Mucosa of stomach (tissue), 1 donor: ENCODE results near the gene ANKRD35.
"Not testable (repeated sequence)": the region's sequence is repeated elsewhere in the genome, so short reads cannot be mapped to it uniquely, and the experiment has no call there.

Experiments used
- H3K27me3 ChIP-seq: one replicate; pipeline ENCODE4 v1.7.0; 2013; ENCODE audit warnings: mild to moderate bottlenecking, low read length; ENCODE audit not compliant: control insufficient read depth, insufficient read depth
- H3K36me3 ChIP-seq: one replicate; pipeline ENCODE4 v1.7.0; 2013; ENCODE audit warnings: low read length; ENCODE audit not compliant: control insufficient read depth, insufficient read depth
- H3K4me1 ChIP-seq: one replicate; pipeline ENCODE4 v1.7.0; 2013; ENCODE audit warnings: mild to moderate bottlenecking, low read length; ENCODE audit not compliant: control insufficient read depth, insufficient read depth
- H3K4me3 ChIP-seq: one replicate; pipeline ENCODE4 v1.7.0; 2013; ENCODE audit warnings: low read length
- H3K9ac ChIP-seq: one replicate; pipeline ENCODE4 v1.7.0; 2013; ENCODE audit warnings: mild to moderate bottlenecking, low read length, moderate library complexity
- H3K9me3 ChIP-seq: one replicate; pipeline ENCODE4 v1.7.0; 2013; ENCODE audit warnings: mild to moderate bottlenecking, low read length, moderate library complexity; ENCODE audit not compliant: control insufficient read depth
- donor health status: Pancreatic carcinoma.

The ANKRD35 gene, protein sequence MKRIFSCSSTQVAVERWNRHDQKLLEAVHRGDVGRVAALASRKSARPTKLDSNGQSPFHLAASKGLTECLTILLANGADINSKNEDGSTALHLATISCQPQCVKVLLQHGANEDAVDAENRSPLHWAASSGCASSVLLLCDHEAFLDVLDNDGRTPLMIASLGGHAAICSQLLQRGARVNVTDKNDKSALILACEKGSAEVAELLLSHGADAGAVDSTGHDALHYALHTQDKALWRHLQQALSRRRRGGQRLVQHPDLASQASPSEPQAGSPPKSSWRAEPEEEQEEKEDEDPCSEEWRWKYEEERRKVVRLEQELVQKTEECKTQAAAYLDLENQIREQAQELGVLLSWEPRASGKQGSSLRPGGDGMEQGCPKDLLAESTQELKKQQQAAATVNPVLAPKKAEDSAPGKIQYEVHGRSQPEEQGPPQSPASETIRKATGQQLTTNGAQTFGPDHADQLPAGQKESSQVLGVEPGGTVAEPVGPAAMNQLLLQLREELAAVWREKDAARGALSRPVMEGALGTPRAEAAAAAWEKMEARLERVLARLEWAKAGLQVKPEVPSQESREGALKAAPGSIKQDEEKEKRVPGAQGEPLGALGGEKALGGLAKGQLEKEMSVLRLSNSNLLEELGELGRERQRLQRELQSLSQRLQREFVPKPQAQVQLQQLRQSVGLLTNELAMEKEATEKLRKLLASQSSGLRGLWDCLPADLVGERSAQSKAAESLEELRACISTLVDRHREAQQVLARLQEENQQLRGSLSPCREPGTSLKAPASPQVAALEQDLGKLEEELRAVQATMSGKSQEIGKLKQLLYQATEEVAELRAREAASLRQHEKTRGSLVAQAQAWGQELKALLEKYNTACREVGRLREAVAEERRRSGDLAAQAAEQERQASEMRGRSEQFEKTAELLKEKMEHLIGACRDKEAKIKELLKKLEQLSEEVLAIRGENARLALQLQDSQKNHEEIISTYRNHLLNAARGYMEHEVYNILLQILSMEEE

DNA sequence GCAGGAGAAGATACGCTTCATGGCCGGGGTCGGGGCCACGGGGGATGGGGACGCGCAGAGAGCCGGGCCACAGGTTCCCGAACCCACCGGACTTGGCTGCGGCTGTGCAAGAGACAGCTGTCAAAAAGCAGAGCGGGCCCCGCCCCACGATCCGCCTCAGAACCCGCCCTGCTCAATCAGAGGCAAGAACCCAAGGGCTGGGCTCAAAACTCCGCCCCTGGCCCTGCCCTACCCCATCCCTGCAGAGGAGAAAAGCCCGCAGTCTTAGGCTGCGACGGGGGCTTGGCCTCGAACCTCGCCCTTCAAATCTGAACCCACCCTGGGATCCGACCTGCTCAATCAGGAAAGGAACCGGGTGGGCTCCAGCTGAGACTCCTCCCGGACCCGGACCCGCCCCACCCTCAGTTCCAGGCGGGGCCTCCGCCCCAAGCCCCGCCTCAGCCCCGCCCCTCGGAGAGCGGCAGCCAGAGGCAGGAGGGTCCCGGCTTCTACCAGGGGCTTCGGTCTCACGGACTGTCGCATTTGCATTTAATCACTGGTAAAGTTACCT is at the start of gene ANKRD35:
TSS of gene ANKRD35 (minus strand) at position 129 of the 550 bp plus-strand sequence. CDS start at position 21, 108 bp downstream.
- peak within 1 kb of the TSS; percentile 67 for H3K4me3 ChIP-seq
- no peak within 1 kb of the TSS for H3K9ac ChIP-seq
- no peaks in the 10 kb centered on the region for H3K27me3 ChIP-seq
- H3K4me1 ChIP-seq: peaks cover 23% of the 10 kb centered on the region
- no peaks in the 10 kb centered on the region for H3K9me3 ChIP-seq
- H3K36me3 ChIP-seq: no peaks in the 10 kb centered on the region

DNA sequence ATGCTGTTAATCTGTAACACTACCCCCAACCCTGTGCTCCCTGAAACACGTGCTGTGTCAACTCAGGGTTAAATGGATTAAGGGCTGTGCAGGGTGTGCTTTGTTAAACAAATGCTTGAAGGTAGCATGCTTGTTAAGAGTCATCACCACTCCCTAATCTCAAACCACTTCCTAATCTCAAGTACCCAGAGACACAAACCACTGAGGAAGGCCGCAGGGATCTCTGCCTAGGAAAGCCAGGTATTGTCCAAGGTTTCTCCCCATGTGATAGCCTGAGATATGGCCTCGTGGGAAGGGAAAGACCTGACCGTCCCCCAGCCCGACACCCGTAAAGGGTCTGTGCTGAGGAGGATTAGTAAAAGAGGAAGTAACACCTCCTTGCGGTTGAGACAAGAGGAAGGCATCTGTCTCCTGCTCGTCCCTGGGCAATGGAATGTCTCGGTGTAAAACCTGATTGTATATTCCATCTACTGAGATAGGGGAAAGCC is 46.9 kb upstream of the ANKRD35 start:
- Histone ChIP-seq H3K4me3 (peak overlapping the region; percentile 19), H3K4me1 (peaks cover 25% of the 10 kb centered on the region), H3K9ac (peak overlapping the region; percentile 23)
- H3K36me3 ChIP-seq, H3K27me3 ChIP-seq, H3K9me3 ChIP-seq: not testable (repeated sequence)

DNA sequence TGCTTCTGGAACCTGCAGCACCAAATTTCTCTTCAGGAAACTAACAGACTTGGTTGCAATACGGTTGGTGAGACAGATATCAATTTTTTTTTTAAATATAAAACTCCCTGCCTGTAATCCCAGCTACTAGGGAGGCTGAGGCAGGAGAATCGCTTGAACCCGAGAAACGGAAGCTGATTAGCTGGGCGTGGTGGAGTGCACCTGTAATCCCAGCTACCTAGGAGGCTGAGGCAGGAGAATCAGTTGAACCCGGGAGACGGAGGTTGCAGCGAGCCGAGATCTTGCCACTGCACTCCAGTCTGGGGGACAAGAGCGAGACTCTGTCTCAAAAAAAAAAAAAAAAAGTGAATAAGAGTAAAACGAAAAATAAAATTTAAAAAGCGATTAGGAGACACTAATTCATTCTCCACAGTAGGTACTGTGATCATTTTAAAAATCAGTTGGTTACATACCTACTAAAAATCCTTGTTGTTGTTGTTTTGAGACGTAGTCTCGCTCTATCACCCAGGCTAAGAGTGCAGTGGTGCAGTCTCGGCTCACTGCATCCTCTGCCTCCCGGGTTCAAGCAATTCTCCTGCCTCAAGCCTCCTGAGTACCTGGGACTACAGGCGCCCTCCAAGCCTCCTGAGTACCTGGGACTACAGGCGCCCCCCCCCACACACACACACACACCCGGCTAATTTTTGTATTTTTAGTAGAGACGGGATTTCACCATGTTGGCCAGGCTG is 42.4 kb upstream of the ANKRD35 start:
- no peaks in the 10 kb centered on the region for H3K36me3 ChIP-seq
- no peaks in the 10 kb centered on the region for H3K9me3 ChIP-seq
- H3K4me1 ChIP-seq: peaks cover 15% of the 10 kb centered on the region
- no peaks in the 10 kb centered on the region for H3K27me3 ChIP-seq
- peak overlapping the region; percentile 100 for H3K9ac ChIP-seq
- H3K4me3 ChIP-seq: peak overlapping the region; percentile 92

DNA sequence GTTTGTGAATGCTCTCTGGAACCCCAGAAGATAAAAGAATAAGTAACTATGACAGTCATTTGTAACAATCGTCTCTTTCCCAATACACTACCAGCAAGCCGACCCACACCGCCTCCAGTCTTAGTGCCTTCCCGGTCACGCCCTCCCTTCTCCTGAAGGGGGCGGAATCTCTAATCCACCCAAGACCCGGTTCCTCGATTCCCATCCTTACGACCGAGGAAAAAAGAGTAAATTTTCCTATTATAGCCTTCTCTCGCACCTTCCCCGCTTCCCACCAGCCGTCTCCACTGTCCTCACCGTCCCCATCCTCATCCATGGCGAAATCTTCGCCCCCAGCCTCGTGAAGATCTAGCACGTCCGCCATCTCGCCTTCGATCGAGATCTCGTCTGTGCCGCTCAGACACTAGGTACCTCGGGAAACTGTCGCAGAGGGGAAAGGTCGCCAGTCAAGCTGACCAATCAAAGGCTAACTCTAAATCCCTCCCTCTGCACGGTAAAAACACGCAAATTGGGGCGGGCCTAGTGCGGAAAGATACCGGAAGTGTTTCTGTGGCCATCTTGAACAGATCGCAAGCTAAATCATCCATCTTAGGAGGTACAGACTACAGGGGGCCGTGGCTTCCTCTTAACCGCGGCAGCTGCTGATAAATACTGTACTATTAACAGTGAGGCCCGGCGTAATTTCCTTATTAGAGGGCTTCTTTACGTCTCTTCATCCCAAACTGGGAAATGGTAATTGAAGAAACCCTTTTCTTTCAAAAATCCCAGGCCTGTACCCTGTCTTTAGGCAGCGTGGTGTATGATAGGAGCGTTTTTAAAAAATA is 41.6 kb upstream of the ANKRD35 start, which contains the start of gene RBM8A:
TSS of gene RBM8A (minus strand) at position 422 of the 824 bp plus-strand sequence. CDS start at position 364, 58 bp downstream.
- H3K9ac ChIP-seq: peak within 1 kb of the TSS; percentile 100
- H3K4me3 ChIP-seq: peak within 1 kb of the TSS; percentile 92
- peaks cover 15% of the 10 kb centered on the region for H3K4me1 ChIP-seq
- H3K36me3 ChIP-seq: no peaks in the 10 kb centered on the region
- H3K27me3 ChIP-seq: no peaks in the 10 kb centered on the region
- no peaks in the 10 kb centered on the region for H3K9me3 ChIP-seq

DNA sequence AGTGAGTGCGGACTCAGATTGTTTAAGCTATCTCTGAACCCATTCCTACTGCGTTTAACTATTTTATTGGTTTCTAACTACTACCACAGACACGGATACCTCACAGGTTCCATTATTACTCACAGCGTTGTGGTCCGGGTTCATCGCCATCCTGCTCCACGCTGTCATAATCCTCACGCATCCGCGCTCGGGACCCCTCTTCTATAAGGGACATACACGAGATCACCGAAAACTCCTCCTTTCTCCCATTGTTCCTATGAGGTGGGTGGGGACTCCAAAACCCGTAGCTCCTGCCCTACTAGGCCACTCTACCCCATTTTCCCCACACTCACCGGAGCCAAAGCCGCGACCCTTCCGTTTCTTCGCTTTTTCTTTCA is 41.0 kb upstream of the ANKRD35 start:
- Histone ChIP-seq H3K27me3 (no peaks in the 10 kb centered on the region), H3K4me1 (peaks cover 9% of the 10 kb centered on the region), H3K9ac (peak overlapping the region; percentile 100), H3K4me3 (peak overlapping the region; percentile 92), H3K36me3 (no peaks in the 10 kb centered on the region), H3K9me3 (no peaks in the 10 kb centered on the region)

DNA sequence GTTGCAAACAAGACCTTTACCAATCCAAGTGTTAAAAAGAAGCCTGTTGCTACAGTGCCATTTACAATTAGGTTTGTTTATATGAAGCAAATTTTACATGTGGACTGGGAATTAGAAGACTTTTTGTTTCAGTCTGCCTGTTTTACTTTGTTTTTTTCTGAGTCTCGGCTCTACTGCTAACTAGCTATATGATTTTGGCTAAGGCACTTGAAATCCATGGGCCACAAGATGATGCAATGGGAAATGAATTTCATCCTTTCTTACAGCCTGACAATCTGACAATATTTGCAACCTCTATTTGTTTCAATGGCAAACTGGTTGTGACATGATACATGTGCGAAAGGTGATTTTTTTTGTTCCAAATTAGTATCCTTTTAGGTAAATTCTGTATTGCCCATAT is 36.6 kb upstream of the ANKRD35 start:
- Histone ChIP-seq H3K4me1 (peaks cover 17% of the 10 kb centered on the region), H3K4me3 (no peak overlapping the region), H3K27me3 (no peaks in the 10 kb centered on the region), H3K36me3 (no peaks in the 10 kb centered on the region), H3K9me3 (no peaks in the 10 kb centered on the region), H3K9ac (no peak overlapping the region)

DNA sequence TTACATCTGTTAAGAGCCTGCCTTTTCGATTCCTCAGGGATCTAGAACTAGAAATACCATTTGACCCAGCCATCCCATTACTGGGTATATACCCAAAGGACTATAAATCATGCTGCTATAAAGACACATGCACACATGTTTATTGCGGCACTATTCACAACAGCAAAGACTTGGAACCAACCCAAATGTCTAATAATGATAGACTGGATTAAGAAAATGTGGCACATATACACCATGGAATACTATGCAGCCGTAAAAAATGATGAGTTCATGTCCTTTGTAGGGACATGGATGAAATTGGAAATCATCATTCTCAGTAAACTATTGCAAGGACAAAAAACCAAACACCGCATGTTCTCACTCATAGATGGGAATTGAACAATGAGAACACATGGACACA is 34.6 kb upstream of the ANKRD35 start:
- H3K9ac ChIP-seq, H3K36me3 ChIP-seq, H3K9me3 ChIP-seq, H3K27me3 ChIP-seq, H3K4me3 ChIP-seq: not testable (repeated sequence)
- H3K4me1 ChIP-seq: peaks cover 12% of the 10 kb centered on the region

DNA sequence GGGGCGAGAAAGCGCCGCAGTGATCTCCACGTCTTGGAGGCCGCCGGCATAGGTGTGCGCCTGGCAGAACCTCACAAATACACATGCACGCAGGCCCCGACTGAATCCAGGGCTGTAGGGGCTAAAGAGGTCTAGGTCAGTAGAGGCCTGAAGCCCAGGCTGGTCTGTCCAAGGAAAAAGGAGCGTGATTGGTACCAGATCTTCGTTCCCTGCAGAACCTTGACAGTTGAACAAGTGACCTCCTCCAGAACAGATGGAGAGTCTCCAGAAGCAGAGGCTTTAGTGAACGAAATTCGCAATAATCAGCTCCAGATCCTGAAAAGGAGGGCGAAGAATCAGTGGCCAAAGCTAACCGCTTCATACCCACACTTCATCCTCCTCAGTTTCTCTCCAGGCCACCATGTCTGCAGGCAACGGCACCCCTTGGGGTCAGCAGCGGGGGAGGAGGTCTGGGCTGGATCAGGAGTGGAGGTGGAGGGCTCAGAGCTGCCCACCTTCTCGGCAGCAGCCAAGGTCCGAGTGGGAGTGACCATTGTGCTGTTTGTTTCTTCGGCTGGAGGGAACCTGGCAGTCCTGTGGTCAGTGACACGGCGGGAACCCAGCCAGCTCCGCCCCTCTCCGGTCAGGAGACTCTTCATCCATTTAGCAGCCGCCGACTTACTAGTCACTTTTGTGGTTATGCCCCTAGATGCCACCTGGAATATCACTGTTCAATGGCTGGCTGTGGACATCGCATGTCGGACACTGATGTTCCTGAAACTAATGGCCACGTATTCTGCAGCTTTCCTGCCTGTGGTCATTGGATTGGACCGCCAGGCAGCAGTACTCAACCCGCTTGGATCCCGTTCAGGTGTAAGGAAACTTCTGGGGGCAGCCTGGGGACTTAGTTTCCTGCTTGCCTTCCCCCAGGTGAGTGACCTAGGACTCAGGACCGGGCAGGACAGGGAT is 33.6 kb upstream of the ANKRD35 start:
- peaks cover 12% of the 10 kb centered on the region for H3K4me1 ChIP-seq
- no peaks in the 10 kb centered on the region for H3K36me3 ChIP-seq
- no peaks in the 10 kb centered on the region for H3K27me3 ChIP-seq
- H3K9me3 ChIP-seq: no peaks in the 10 kb centered on the region
- peak overlapping the region; percentile 99 for H3K4me3 ChIP-seq
- H3K9ac ChIP-seq: peak overlapping the region; percentile 96

DNA sequence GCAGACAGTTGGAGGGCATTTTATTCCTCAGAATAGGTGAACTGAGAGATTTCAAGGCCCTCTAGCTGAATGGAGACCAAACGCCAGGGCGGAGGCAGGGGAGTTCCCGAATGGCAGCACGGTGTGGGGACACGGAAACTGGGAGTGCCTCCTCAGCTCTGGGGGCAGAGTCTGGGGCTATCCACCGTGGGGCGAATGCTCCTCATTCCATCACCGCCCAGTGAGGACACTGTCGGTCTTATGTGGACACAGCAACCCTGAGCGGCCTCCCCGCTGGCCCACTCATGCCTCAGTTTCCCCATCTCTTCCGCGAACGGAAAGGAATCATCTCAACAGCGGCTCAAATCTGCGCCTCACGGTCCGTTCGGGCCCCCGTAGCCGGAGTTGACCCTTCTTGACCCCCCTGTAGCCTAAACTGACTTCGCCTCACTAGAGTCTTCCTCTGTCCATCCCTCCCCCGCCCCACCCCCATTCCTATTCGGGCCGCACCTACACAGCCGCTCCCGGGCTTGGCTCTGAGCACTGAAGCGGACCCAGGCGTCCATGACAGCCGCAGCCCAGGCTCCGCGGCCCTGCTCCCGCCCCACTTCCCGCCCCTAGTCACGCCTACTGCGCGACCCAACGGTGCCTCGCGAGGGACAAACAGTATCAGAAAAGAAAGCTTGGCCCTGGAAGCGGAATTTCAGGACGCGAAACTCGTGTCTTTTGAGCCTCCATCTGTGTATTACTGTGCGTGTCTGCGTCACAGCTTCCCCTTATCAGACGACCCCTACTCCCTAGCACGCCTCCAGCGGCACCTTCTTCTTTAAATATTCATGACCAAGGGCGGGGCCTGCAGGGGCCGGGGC is 32.7 kb upstream of the ANKRD35 start, which contains the start of gene PEX11B:
TSS of gene PEX11B (minus strand) at position 574 of the 848 bp plus-strand sequence. CDS start at position 545, 29 bp downstream.
- H3K9me3 ChIP-seq: no peaks in the 10 kb centered on the region
- no peaks in the 10 kb centered on the region for H3K36me3 ChIP-seq
- H3K27me3 ChIP-seq: no peaks in the 10 kb centered on the region
- H3K9ac ChIP-seq: peak within 1 kb of the TSS; percentile 96
- H3K4me1 ChIP-seq: peaks cover 12% of the 10 kb centered on the region
- H3K4me3 ChIP-seq: peak within 1 kb of the TSS; percentile 99
